ENCODE data around the gene TMPRSS4.

The TMPRSS4 gene

GRCh38 chr11:118154641-118155040 is 77.8 kb downstream of the TMPRSS4 start:
- Histone ChIP-seq H3K9me3 (ENCODE audit: low read length) (no peaks in the 10 kb centered on the region), H3K36me3 (ENCODE audit: insufficient read depth, low read length) (no peaks in the 10 kb centered on the region), H3K4me1 (ENCODE audit: insufficient read depth, low read length) (peaks cover 11% of the 10 kb centered on the region), H3K27me3 (ENCODE audit: insufficient read depth, low read length) (peaks cover 96% of the 10 kb centered on the region), H3K4me3 (ENCODE audit: low read length) (no peak overlapping the region), H2AFZ (ENCODE audit: low read depth, low read length) (no peak overlapping the region)

- no peak overlapping the region for H2AFZ ChIP-seq (ENCODE audit: low read depth, low read length)
- no peaks in the 10 kb centered on the region for H3K9me3 ChIP-seq (ENCODE audit: low read length)
- peaks cover 11% of the 10 kb centered on the region for H3K4me1 ChIP-seq (ENCODE audit: insufficient read depth, low read length)
- no peaks in the 10 kb centered on the region for H3K36me3 ChIP-seq (ENCODE audit: insufficient read depth, low read length)
- peaks cover 95% of the 10 kb centered on the region for H3K27me3 ChIP-seq (ENCODE audit: insufficient read depth, low read length)
- no peak overlapping the region for H3K4me3 ChIP-seq (ENCODE audit: low read length)
Measured at GRCh38 chr11:118155776-118156530, 79.1 kb downstream of the TMPRSS4 start.

GRCh38 chr11:118156531-118157185 is 79.8 kb downstream of the TMPRSS4 start:
- peaks cover 90% of the 10 kb centered on the region for H3K27me3 ChIP-seq (ENCODE audit: insufficient read depth, low read length)
- H3K36me3 ChIP-seq (ENCODE audit: insufficient read depth, low read length), result no peaks in the 10 kb centered on the region
- no peak overlapping the region for H3K4me3 ChIP-seq (ENCODE audit: low read length)
- H2AFZ ChIP-seq (ENCODE audit: low read depth, low read length), result no peak overlapping the region
- no peaks in the 10 kb centered on the region for H3K9me3 ChIP-seq (ENCODE audit: low read length)
- H3K4me1 ChIP-seq (ENCODE audit: insufficient read depth, low read length), result peaks cover 11% of the 10 kb centered on the region

- Histone ChIP-seq H3K4me1 (ENCODE audit: insufficient read depth, low read length) (peaks cover 7% of the 10 kb centered on the region), H3K9me3 (ENCODE audit: low read length) (no peaks in the 10 kb centered on the region), H2AFZ (ENCODE audit: low read depth, low read length) (no peak overlapping the region), H3K27me3 (ENCODE audit: insufficient read depth, low read length) (peaks cover 88% of the 10 kb centered on the region), H3K36me3 (ENCODE audit: insufficient read depth, low read length) (no peaks in the 10 kb centered on the region), H3K4me3 (ENCODE audit: low read length) (no peak overlapping the region)
Measured at GRCh38 chr11:118157186-118157895, 80.5 kb downstream of the TMPRSS4 start.

GRCh38 chr11:118161786-118162185 is 84.9 kb downstream of the TMPRSS4 start:
- Histone ChIP-seq H3K4me1 (ENCODE audit: insufficient read depth, low read length) (no peaks in the 10 kb centered on the region), H2AFZ (ENCODE audit: low read depth, low read length) (no peak overlapping the region), H3K36me3 (ENCODE audit: insufficient read depth, low read length) (no peaks in the 10 kb centered on the region), H3K9me3 (ENCODE audit: low read length) (no peaks in the 10 kb centered on the region), H3K27me3 (ENCODE audit: insufficient read depth, low read length) (peaks cover 61% of the 10 kb centered on the region), H3K4me3 (ENCODE audit: low read length) (no peak overlapping the region)

GRCh38 chr11:118162846-118163245 is 86.0 kb downstream of the TMPRSS4 start:
- H3K36me3 ChIP-seq (ENCODE audit: insufficient read depth, low read length), result no peaks in the 10 kb centered on the region
- H3K4me1 ChIP-seq (ENCODE audit: insufficient read depth, low read length), result no peaks in the 10 kb centered on the region
- H3K4me3 ChIP-seq (ENCODE audit: low read length), result no peak overlapping the region
- peaks cover 56% of the 10 kb centered on the region for H3K27me3 ChIP-seq (ENCODE audit: insufficient read depth, low read length)
- no peaks in the 10 kb centered on the region for H3K9me3 ChIP-seq (ENCODE audit: low read length)
- no peak overlapping the region for H2AFZ ChIP-seq (ENCODE audit: low read depth, low read length)

- H3K27me3 ChIP-seq (ENCODE audit: insufficient read depth, low read length), result peaks cover 53% of the 10 kb centered on the region
- H3K36me3 ChIP-seq (ENCODE audit: insufficient read depth, low read length), result no peaks in the 10 kb centered on the region
- no peak overlapping the region for H2AFZ ChIP-seq (ENCODE audit: low read depth, low read length)
- H3K4me1 ChIP-seq (ENCODE audit: insufficient read depth, low read length), result no peaks in the 10 kb centered on the region
- H3K4me3 ChIP-seq (ENCODE audit: low read length), result no peak overlapping the region
- no peaks in the 10 kb centered on the region for H3K9me3 ChIP-seq (ENCODE audit: low read length)
Measured at GRCh38 chr11:118163494-118163893, 86.6 kb downstream of the TMPRSS4 start.

- H3K36me3 ChIP-seq (ENCODE audit: insufficient read depth, low read length), result no peaks in the 10 kb centered on the region
- H2AFZ ChIP-seq (ENCODE audit: low read depth, low read length), result no peak overlapping the region
- no peaks in the 10 kb centered on the region for H3K9me3 ChIP-seq (ENCODE audit: low read length)
- H3K4me1 ChIP-seq (ENCODE audit: insufficient read depth, low read length), result no peaks in the 10 kb centered on the region
- no peak overlapping the region for H3K4me3 ChIP-seq (ENCODE audit: low read length)
- peaks cover 54% of the 10 kb centered on the region for H3K27me3 ChIP-seq (ENCODE audit: insufficient read depth, low read length)
Measured at GRCh38 chr11:118164885-118165284, 88.0 kb downstream of the TMPRSS4 start.

- no peak overlapping the region for H3K4me3 ChIP-seq (ENCODE audit: low read length)
- peaks cover 56% of the 10 kb centered on the region for H3K27me3 ChIP-seq (ENCODE audit: insufficient read depth, low read length)
- no peaks in the 10 kb centered on the region for H3K36me3 ChIP-seq (ENCODE audit: insufficient read depth, low read length)
- no peak overlapping the region for H2AFZ ChIP-seq (ENCODE audit: low read depth, low read length)
- peaks cover 3% of the 10 kb centered on the region for H3K4me1 ChIP-seq (ENCODE audit: insufficient read depth, low read length)
- no peaks in the 10 kb centered on the region for H3K9me3 ChIP-seq (ENCODE audit: low read length)
Measured at GRCh38 chr11:118166641-118167040, 89.8 kb downstream of the TMPRSS4 start.

GRCh38 chr11:118167253-118167652 is 90.4 kb downstream of the TMPRSS4 start:
- peaks cover 3% of the 10 kb centered on the region for H3K4me1 ChIP-seq (ENCODE audit: insufficient read depth, low read length)
- H2AFZ ChIP-seq (ENCODE audit: low read depth, low read length), result no peak overlapping the region
- peaks cover 54% of the 10 kb centered on the region for H3K27me3 ChIP-seq (ENCODE audit: insufficient read depth, low read length)
- H3K4me3 ChIP-seq (ENCODE audit: low read length), result no peak overlapping the region
- H3K36me3 ChIP-seq (ENCODE audit: insufficient read depth, low read length), result no peaks in the 10 kb centered on the region
- no peaks in the 10 kb centered on the region for H3K9me3 ChIP-seq (ENCODE audit: low read length)

GRCh38 chr11:118167906-118168305 is 91.0 kb downstream of the TMPRSS4 start:
- Histone ChIP-seq H3K9me3 (ENCODE audit: low read length) (no peaks in the 10 kb centered on the region), H3K36me3 (ENCODE audit: insufficient read depth, low read length) (no peaks in the 10 kb centered on the region), H3K4me3 (ENCODE audit: low read length) (no peak overlapping the region), H3K4me1 (ENCODE audit: insufficient read depth, low read length) (peaks cover 3% of the 10 kb centered on the region), H2AFZ (ENCODE audit: low read depth, low read length) (no peak overlapping the region), H3K27me3 (ENCODE audit: insufficient read depth, low read length) (peaks cover 52% of the 10 kb centered on the region)

- Histone ChIP-seq H3K36me3 (ENCODE audit: insufficient read depth, low read length) (no peaks in the 10 kb centered on the region), H3K4me3 (ENCODE audit: low read length) (no peak overlapping the region), H3K4me1 (ENCODE audit: insufficient read depth, low read length) (peaks cover 3% of the 10 kb centered on the region), H3K9me3 (ENCODE audit: low read length) (no peaks in the 10 kb centered on the region), H2AFZ (ENCODE audit: low read depth, low read length) (no peak overlapping the region), H3K27me3 (ENCODE audit: insufficient read depth, low read length) (peaks cover 52% of the 10 kb centered on the region)
Measured at GRCh38 chr11:118168316-118168715, 91.4 kb downstream of the TMPRSS4 start.

GRCh38 chr11:118168751-118169150 is 91.9 kb downstream of the TMPRSS4 start:
- H2AFZ ChIP-seq (ENCODE audit: low read depth, low read length), result no peak overlapping the region
- H3K9me3 ChIP-seq (ENCODE audit: low read length), result no peaks in the 10 kb centered on the region
- H3K4me1 ChIP-seq (ENCODE audit: insufficient read depth, low read length), result peaks cover 3% of the 10 kb centered on the region
- H3K27me3 ChIP-seq (ENCODE audit: insufficient read depth, low read length), result peaks cover 52% of the 10 kb centered on the region
- no peak overlapping the region for H3K4me3 ChIP-seq (ENCODE audit: low read length)
- H3K36me3 ChIP-seq (ENCODE audit: insufficient read depth, low read length), result no peaks in the 10 kb centered on the region
